ENCODE measurements around the gene CHRDL2.

The CHRDL2 gene

GRCh38 chr11:74680703-74681531 is 50.3 kb downstream of the CHRDL2 start:
- DNase-seq (ENCODE audit: extremely low spot score), result no peak
- TF ChIP-seq ARNT (IDR thresholded peaks at IDR 0.05), result no peak
- CTCF ChIA-PET, result no interaction called here
- POLR2A ChIA-PET, result no interaction called here

GRCh38 chr11:74680035-74680671 is 51.1 kb downstream of the CHRDL2 start:
- ChIA-PET CTCF (no interaction called here), POLR2A (no interaction called here)
- DNase-seq (ENCODE audit: extremely low spot score), result no peak

GRCh38 chr11:74679513-74679865 is 51.7 kb downstream of the CHRDL2 start:
- no peak for DNase-seq (ENCODE audit: extremely low spot score)
- ChIA-PET CTCF (no interaction called here), POLR2A (interaction anchor here (0.8 kb wide), 1 partner anchor 10 kb away, joined by 3 read pairs; no protein-coding TSS in a partner anchor)
- TF ChIP-seq SP1 (IDR thresholded peaks at IDR 0.05) (no peak), FOXM1 (IDR thresholded peaks at IDR 0.05; ENCODE audit: borderline replicate concordance) (no peak), FOXK2 (IDR thresholded peaks at IDR 0.05) (no peak), BHLHE40 (IDR thresholded peaks at IDR 0.05; ENCODE audit: borderline replicate concordance) (no peak), LEF1 (IDR thresholded peaks at IDR 0.05; ENCODE audit: borderline replicate concordance) (no peak), FOXA1 (IDR thresholded peaks at IDR 0.05) (no peak), HDGF (IDR thresholded peaks at IDR 0.05; ENCODE audit: borderline replicate concordance) (no peak), L3MBTL2 (conservative IDR thresholded peaks at IDR 0.05) (no peak), TARDBP (IDR thresholded peaks at IDR 0.05) (no peak), SUZ12 (IDR thresholded peaks at IDR 0.05) (no peak), CTBP1 (IDR thresholded peaks at IDR 0.05; ENCODE audit: borderline replicate concordance) (no peak), PKNOX1 (IDR thresholded peaks at IDR 0.05) (no peak), NFRKB (IDR thresholded peaks at IDR 0.05) (no peak), ELF4 (IDR thresholded peaks at IDR 0.05) (no peak), ZNF384 (IDR thresholded peaks at IDR 0.05) (no peak)

More at GRCh38 chr11:74680035-74680671, 51.1 kb downstream of the CHRDL2 start:
- TF ChIP-seq FOXA1 (IDR thresholded peaks at IDR 0.05) (no peak), FOXM1 (IDR thresholded peaks at IDR 0.05; ENCODE audit: borderline replicate concordance) (no peak), BHLHE40 (IDR thresholded peaks at IDR 0.05; ENCODE audit: borderline replicate concordance) (no peak), ELF4 (IDR thresholded peaks at IDR 0.05) (no peak)

GRCh38 chr11:74678591-74679512 is 52.4 kb downstream of the CHRDL2 start:
- no peak for DNase-seq (ENCODE audit: extremely low spot score)
- TF ChIP-seq L3MBTL2 (conservative IDR thresholded peaks at IDR 0.05) (no peak), TARDBP (IDR thresholded peaks at IDR 0.05) (no peak), FOXA1 (IDR thresholded peaks at IDR 0.05) (no peak), HDGF (IDR thresholded peaks at IDR 0.05; ENCODE audit: borderline replicate concordance) (no peak), ZNF384 (IDR thresholded peaks at IDR 0.05) (no peak), ELF4 (IDR thresholded peaks at IDR 0.05) (no peak), FOXK2 (IDR thresholded peaks at IDR 0.05) (no peak), FOXM1 (IDR thresholded peaks at IDR 0.05; ENCODE audit: borderline replicate concordance) (no peak), SUZ12 (IDR thresholded peaks at IDR 0.05) (no peak), NFRKB (IDR thresholded peaks at IDR 0.05) (no peak), BHLHE40 (IDR thresholded peaks at IDR 0.05; ENCODE audit: borderline replicate concordance) (no peak), LEF1 (IDR thresholded peaks at IDR 0.05; ENCODE audit: borderline replicate concordance) (no peak), CTBP1 (IDR thresholded peaks at IDR 0.05; ENCODE audit: borderline replicate concordance) (no peak)
- ChIA-PET POLR2A (interaction anchor here (0.8 kb wide), 1 partner anchor 9 kb away, joined by 3 read pairs; no protein-coding TSS in a partner anchor), CTCF (interaction anchor here (0.9 kb wide), 1 partner anchor 24 kb away, joined by 3 read pairs; no protein-coding TSS in a partner anchor)

- TF ChIP-seq ELF4 (IDR thresholded peaks at IDR 0.05), result no peak
- TF ChIP-seq FOXK2 (IDR thresholded peaks at IDR 0.05), result no peak
- no peak for TF ChIP-seq L3MBTL2 (conservative IDR thresholded peaks at IDR 0.05)
- TF ChIP-seq ZNF384 (IDR thresholded peaks at IDR 0.05), result no peak
- TF ChIP-seq LEF1 (IDR thresholded peaks at IDR 0.05; ENCODE audit: borderline replicate concordance), result no peak
- no peak for TF ChIP-seq SP1 (IDR thresholded peaks at IDR 0.05)
- no peak for TF ChIP-seq FOXM1 (IDR thresholded peaks at IDR 0.05; ENCODE audit: borderline replicate concordance)
- TF ChIP-seq ARNT (IDR thresholded peaks at IDR 0.05), result no peak
- no peak for TF ChIP-seq SUZ12 (IDR thresholded peaks at IDR 0.05)
- TF ChIP-seq BHLHE40 (IDR thresholded peaks at IDR 0.05; ENCODE audit: borderline replicate concordance), result no peak
- no peak for TF ChIP-seq HDGF (IDR thresholded peaks at IDR 0.05; ENCODE audit: borderline replicate concordance)
- no peak for TF ChIP-seq TARDBP (IDR thresholded peaks at IDR 0.05)
- no peak for TF ChIP-seq CTBP1 (IDR thresholded peaks at IDR 0.05; ENCODE audit: borderline replicate concordance)
- no peak for TF ChIP-seq PKNOX1 (IDR thresholded peaks at IDR 0.05)
- POLR2A ChIA-PET, result no interaction called here
- DNase-seq (ENCODE audit: extremely low spot score), result no peak
- CTCF ChIA-PET, result interaction anchor here (0.9 kb wide), 1 partner anchor 25 kb away, joined by 3 read pairs; no protein-coding TSS in a partner anchor
Measured at GRCh38 chr11:74678041-74678440, 53.2 kb downstream of the CHRDL2 start.

GRCh38 chr11:74677131-74677530 is 54.1 kb downstream of the CHRDL2 start:
- TF ChIP-seq CTBP1 (IDR thresholded peaks at IDR 0.05; ENCODE audit: borderline replicate concordance) (no peak), BHLHE40 (IDR thresholded peaks at IDR 0.05; ENCODE audit: borderline replicate concordance) (no peak), TARDBP (IDR thresholded peaks at IDR 0.05) (no peak), LEF1 (IDR thresholded peaks at IDR 0.05; ENCODE audit: borderline replicate concordance) (no peak), ZNF384 (IDR thresholded peaks at IDR 0.05) (no peak), ARNT (IDR thresholded peaks at IDR 0.05) (no peak), PKNOX1 (IDR thresholded peaks at IDR 0.05) (no peak), HDGF (IDR thresholded peaks at IDR 0.05; ENCODE audit: borderline replicate concordance) (no peak)
- ChIA-PET POLR2A (interaction anchor here (0.9 kb wide), 1 partner anchor 12 kb away, joined by 3 read pairs; no protein-coding TSS in a partner anchor), CTCF (no interaction called here)
- no peak for DNase-seq (ENCODE audit: extremely low spot score)
